Peyer's patch (tissue), 4 donors: ENCODE results near the gene MPP1. TPM values are rescaled to one million over a fixed set of nuclear protein-coding genes. Genes with fewer than 3 reads are reported as not detected.

ENCODE experiments used
- DNase-seq, 3 donors: peaks; one replicate each; pipeline ENCODE4 v3.0.0-alpha.2; 2017 to 2019
- H3K27ac ChIP-seq, 4 donors: fragments of 200-600 bp; sonication (generic); one replicate each; pipeline ENCODE4 v1.5.1; 2016 to 2019
- H3K27me3 ChIP-seq, 2 donors: fragments of 200-600 bp; sonication (generic); one replicate each; pipeline ENCODE4 v1.5.1; 2019
- H3K36me3 ChIP-seq, 3 donors: fragments of 200-600 bp; sonication (generic); one replicate each; pipeline ENCODE4 v1.5.1; 2016 to 2019
- H3K4me1 ChIP-seq, 4 donors: fragments of 200-600 bp; sonication (generic); one replicate each; pipeline ENCODE4 v1.5.1; 2016 to 2019
- H3K4me3 ChIP-seq, 4 donors: fragments of 200-600 bp; sonication (generic); 1 replicate in 3 of 4; 2 replicates in 1 of 4; pipeline ENCODE4 v1.5.1; 2016 to 2019; ENCODE audit warnings: mild to moderate bottlenecking in 1 of 4
- H3K9me3 ChIP-seq, 4 donors: fragments of 200-600 bp; sonication (generic); one replicate each; pipeline ENCODE4 v1.5.1; 2016 to 2019; ENCODE audit warnings: mild to moderate bottlenecking in 1 of 4
- CTCF ChIP-seq, 6 experiments: fragments of 450-650 bp in 4 of 6; fragments of 200-600 bp in 2 of 6; sonication (generic) in 1 of 6; IDR thresholded peaks; one replicate each; pipeline ENCODE4 v1.5.1; 2017 to 2019; ENCODE audit warnings: antibody characterized with exemption in 6 of 6, mild to moderate bottlenecking in 3 of 6, moderate library complexity in 1 of 6
- POLR2A ChIP-seq, 2 donors: fragments of 450-650 bp; IDR thresholded peaks; one replicate each; pipeline ENCODE4 v1.5.1; 2017; ENCODE audit warnings: antibody characterized with exemption in 2 of 2, mild to moderate bottlenecking in 2 of 2, moderate library complexity in 2 of 2
- total RNA-seq, 4 donors: library from RNA; depleted of rRNA; stranded (reverse); fragments of >200 nt; gene quantifications; one replicate each; pipeline ENCODE4 v1.1.0, GENCODE V29; 2016

The MPP1 gene
- total RNA-seq, 4 donors from 2014 or later: 33.0 to 88.8 (median 65.4) TPM

DNA sequence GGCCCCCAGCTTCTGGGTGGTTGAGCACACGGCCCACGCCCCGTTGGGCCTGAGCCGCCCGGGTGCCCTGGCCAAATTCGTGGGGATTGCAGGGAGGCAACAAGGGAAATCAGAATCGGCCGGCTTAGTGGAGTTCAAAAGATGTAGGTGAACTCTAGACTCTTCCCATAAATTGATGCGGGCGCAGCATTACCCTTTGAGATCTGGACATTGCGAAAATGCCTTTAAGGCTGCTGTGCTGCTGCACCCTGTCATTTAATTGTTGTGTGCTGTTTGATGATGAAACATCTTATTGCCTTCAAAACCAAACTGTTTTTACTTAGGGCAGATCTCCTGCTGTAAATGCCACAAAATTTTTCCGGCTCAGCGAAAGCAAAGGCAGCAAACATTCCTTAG lies 409 bp upstream of the MPP1 start:
- no peak for DNase-seq
- Histone ChIP-seq H3K4me3 (peak overlapping the region; percentile 55 to 74 (median 65)), H3K27ac (peak overlapping the region; percentile 51 to 88 (median 76)), H3K27me3 (no peaks in the 10 kb centered on the region), H3K4me1 (peaks cover 0 to 1% (median 0%) of the 10 kb centered on the region in 4 donors), H3K36me3 (no peaks in the 10 kb centered on the region), H3K9me3 (no peaks in the 10 kb centered on the region)
- no peak for TF ChIP-seq POLR2A (IDR thresholded peaks at IDR 0.05)

DNA sequence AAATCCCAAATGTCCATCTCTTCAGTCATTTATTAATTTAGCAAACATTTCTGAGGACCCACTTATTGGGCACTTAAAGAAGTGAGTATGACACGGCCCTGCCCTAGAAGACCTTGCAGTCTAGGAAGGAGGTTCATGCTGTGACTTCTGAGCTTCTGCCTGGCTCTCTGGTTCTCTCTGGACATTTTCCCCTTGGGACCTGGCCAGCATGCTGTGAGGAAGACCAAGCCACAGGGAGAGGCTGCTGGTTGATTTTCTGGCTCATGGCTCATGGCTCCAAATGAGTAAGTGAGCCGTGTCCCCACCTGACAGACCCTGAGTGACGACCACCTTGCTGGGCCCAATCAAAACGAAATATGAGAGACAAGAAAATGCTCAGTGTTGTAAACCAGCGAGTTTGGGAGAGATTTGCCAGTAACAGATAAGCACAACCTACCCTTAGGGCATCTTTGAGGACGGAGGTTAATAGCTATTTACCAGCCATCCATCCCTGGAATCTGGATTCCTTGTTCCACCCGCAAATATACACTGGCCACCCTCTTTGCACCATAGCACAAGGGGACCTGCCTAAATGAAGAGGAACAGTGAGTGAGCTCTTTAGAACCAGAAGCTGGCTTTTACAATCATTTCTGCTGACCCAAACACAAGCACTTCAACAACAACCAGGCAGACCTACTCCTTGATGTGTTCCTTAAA lies 876 bp downstream of the MPP1 start:
- TF ChIP-seq POLR2A (IDR thresholded peaks at IDR 0.05) (no peak), CTCF (IDR thresholded peaks at IDR 0.05) (no peak)
- Histone ChIP-seq H3K36me3 (no peaks in the 10 kb centered on the region), H3K4me1 (peaks cover 0 to 14% (median 0%) of the 10 kb centered on the region in 4 donors), H3K9me3 (no peaks in the 10 kb centered on the region), H3K27ac (peak overlapping the region; percentile 60 to 88 (median 76)), H3K27me3 (no peaks in the 10 kb centered on the region), H3K4me3 (peak overlapping the region; percentile 55 to 74 (median 65))
- DNase-seq: no peak

- DNase-seq: no peak
- Histone ChIP-seq H3K9me3 (no peaks in the 10 kb centered on the region), H3K36me3 (no peaks in the 10 kb centered on the region), H3K4me1 (peaks cover 0 to 16% (median 0%) of the 10 kb centered on the region in 4 donors), H3K4me3 (no peak overlapping the region), H3K27ac (peak overlapping the region in 1 of 4 donors; percentile 5), H3K27me3 (no peaks in the 10 kb centered on the region)
- TF ChIP-seq POLR2A (IDR thresholded peaks at IDR 0.05): no peak
- no peak for TF ChIP-seq CTCF (IDR thresholded peaks at IDR 0.05)
These were observed 2.3 kb downstream of the MPP1 start for GRCh38 chrX:154802947-154803346.

GRCh38 chrX:154800478-154801210 lies 4.6 kb downstream of the MPP1 start:
- TF ChIP-seq CTCF (IDR thresholded peaks at IDR 0.05): peak in 1 of 6 experiments; percentile 12
- peak in 1 of 2 donors; percentile 14 for TF ChIP-seq POLR2A (IDR thresholded peaks at IDR 0.05)
- H3K27me3 ChIP-seq: no peaks in the 10 kb centered on the region
- H3K36me3 ChIP-seq: no peaks in the 10 kb centered on the region
- H3K9me3 ChIP-seq: no peaks in the 10 kb centered on the region
- no peak overlapping the region for H3K4me3 ChIP-seq
- H3K4me1 ChIP-seq: peaks cover 0 to 16% (median 0%) of the 10 kb centered on the region in 4 donors
- peak overlapping the region in 3 of 4 donors; percentile 40 to 72 (median 66) for H3K27ac ChIP-seq
- DNase-seq: no peak

- H3K9me3 ChIP-seq: no peaks in the 10 kb centered on the region
- no peak overlapping the region for H3K4me3 ChIP-seq
- peaks cover 0 to 16% (median 0%) of the 10 kb centered on the region in 4 donors for H3K4me1 ChIP-seq
- TF ChIP-seq POLR2A (IDR thresholded peaks at IDR 0.05) (peak in 1 of 2 donors; percentile 15), CTCF (IDR thresholded peaks at IDR 0.05) (no peak)
- peak in 1 of 3 donors; percentile 51 for DNase-seq
- no peaks in the 10 kb centered on the region for H3K27me3 ChIP-seq
- peak overlapping the region in 3 of 4 donors; percentile 40 to 72 (median 66) for H3K27ac ChIP-seq
- no peaks in the 10 kb centered on the region for H3K36me3 ChIP-seq
These were observed 5.5 kb downstream of the MPP1 start for GRCh38 chrX:154799556-154800348.
